MM.1S (cell line): ENCODE measurements around the gene EVA1C.

ENCODE experiments used
- DNase-seq: peaks from one replicate; pipeline ENCODE4 v3.0.0-alpha.2; 2015
- H2AFZ ChIP-seq: fragments of 300-600 bp; sonication (generic); 2 replicates; pipeline ENCODE4 v1.6.0; 2016; ENCODE audit warnings: antibody characterized with exemption, low read length
- H3F3A ChIP-seq: fragments of 300-600 bp; sonication (generic); 2 replicates; pipeline ENCODE4 v1.6.1; 2016; ENCODE audit warnings: mild to moderate bottlenecking, antibody characterized with exemption, low read length, moderate library complexity, mixed read lengths; ENCODE audit not compliant: insufficient read depth
- H3K27ac ChIP-seq: fragments of 300-600 bp; sonication (generic); 2 replicates; pipeline ENCODE4 v1.5.1; 2016; ENCODE audit warnings: mild to moderate bottlenecking, low read length
- H3K27me3 ChIP-seq: fragments of 300-600 bp; sonication (generic); replicated peaks from 2 replicates; pipeline ENCODE4 v1.6.0; 2016; ENCODE audit warnings: low read length; ENCODE audit not compliant: insufficient read depth
- H3K36me3 ChIP-seq: fragments of 300-600 bp; sonication (generic); replicated peaks from 2 replicates; pipeline ENCODE4 v1.6.1; 2016; ENCODE audit warnings: mild to moderate bottlenecking, low read length, mixed read lengths; ENCODE audit not compliant: insufficient read depth
- H3K4me1 ChIP-seq: fragments of 300-600 bp; sonication (generic); 2 replicates; pipeline ENCODE4 v1.6.1; 2016; ENCODE audit warnings: low read length, mixed read lengths
- H3K4me2 ChIP-seq: fragments of 300-600 bp; sonication (generic); 2 replicates; pipeline ENCODE4 v1.6.0; 2016; ENCODE audit warnings: low read depth, low read length
- H3K4me3 ChIP-seq: fragments of 300-600 bp; sonication (generic); 2 replicates; pipeline ENCODE4 v1.5.1; 2016; ENCODE audit warnings: low read length, mixed read lengths
- H3K79me2 ChIP-seq: fragments of 300-600 bp; sonication (generic); 2 replicates; pipeline ENCODE4 v1.6.1; 2016; ENCODE audit warnings: mixed run types, low read length, mixed read lengths
- H3K9ac ChIP-seq: fragments of 300-600 bp; sonication (generic); 2 replicates; pipeline ENCODE4 v1.6.1; 2016; ENCODE audit warnings: low read length, mixed read lengths
- H3K9me2 ChIP-seq: fragments of 300-600 bp; sonication (generic); replicated peaks from 2 replicates; pipeline ENCODE4 v1.6.1; 2016; ENCODE audit warnings: mild to moderate bottlenecking, low read length, mixed read lengths; ENCODE audit not compliant: insufficient read depth
- H3K9me3 ChIP-seq: fragments of 300-600 bp; sonication (generic); replicated peaks from 2 replicates; pipeline ENCODE4 v1.6.1; 2016; ENCODE audit warnings: mild to moderate bottlenecking, low read length, mixed read lengths; ENCODE audit not compliant: insufficient read depth
- H4K20me1 ChIP-seq: fragments of 300-600 bp; sonication (generic); 2 replicates; pipeline ENCODE4 v1.6.1; 2016; ENCODE audit warnings: mild to moderate bottlenecking, low read length, moderate library complexity, mixed read lengths; ENCODE audit not compliant: insufficient read depth
- CTCF ChIP-seq: fragments of 300-600 bp; sonication (generic); IDR thresholded peaks from 2 replicates; pipeline ENCODE4 v1.5.1; 2016; ENCODE audit warnings: antibody characterized with exemption, low read length, mixed read lengths
- EZH2 ChIP-seq: fragments of 300-600 bp; sonication (generic); optimal IDR thresholded peaks from 2 replicates; pipeline ENCODE3; 2017; ENCODE audit warnings: low read depth, mild to moderate bottlenecking, antibody characterized with exemption, low read length, mixed read lengths
- EZH2phosphoT487 ChIP-seq: fragments of 300-600 bp; sonication (generic); IDR thresholded peaks from 2 replicates; pipeline ENCODE4 v1.6.1; 2018; ENCODE audit warnings: antibody characterized with exemption, low read length

The EVA1C gene

GRCh38 chr21:32484706-32485380 lies 72.3 kb downstream of the EVA1C start:
- no peak overlapping the region for H3K27ac ChIP-seq
- no peaks in the 10 kb centered on the region for H3K9me3 ChIP-seq
- H3K4me2 ChIP-seq = no peak overlapping the region
- H2AFZ ChIP-seq = no peak overlapping the region
- no peak overlapping the region for H3K4me3 ChIP-seq
- DNase-seq = no peak
- H3K4me1 ChIP-seq = no peaks in the 10 kb centered on the region
- H3K79me2 ChIP-seq = no peaks in the 10 kb centered on the region
- no peaks in the 10 kb centered on the region for H3K27me3 ChIP-seq
- no peaks in the 10 kb centered on the region for H3K36me3 ChIP-seq
- H4K20me1 ChIP-seq = no peaks in the 10 kb centered on the region
- H3K9ac ChIP-seq = no peak overlapping the region
- H3K9me2 ChIP-seq = no peaks in the 10 kb centered on the region
- no peaks in the 10 kb centered on the region for H3F3A ChIP-seq
- no peak for TF ChIP-seq EZH2
- TF ChIP-seq EZH2phosphoT487 = no peak
- TF ChIP-seq CTCF = no peak

GRCh38 chr21:32492376-32492775 lies 79.9 kb downstream of the EVA1C start:
- no peaks in the 10 kb centered on the region for H3K36me3 ChIP-seq
- H3K9ac ChIP-seq = no peak overlapping the region
- no peaks in the 10 kb centered on the region for H3F3A ChIP-seq
- H3K4me2 ChIP-seq = no peak overlapping the region
- H3K9me3 ChIP-seq = no peaks in the 10 kb centered on the region
- H3K79me2 ChIP-seq = no peaks in the 10 kb centered on the region
- no peak for TF ChIP-seq CTCF
- TF ChIP-seq EZH2phosphoT487 = no peak
- no peak for TF ChIP-seq EZH2
- no peaks in the 10 kb centered on the region for H3K27me3 ChIP-seq
- no peak overlapping the region for H2AFZ ChIP-seq
- no peak for DNase-seq
- no peak overlapping the region for H3K27ac ChIP-seq
- no peak overlapping the region for H3K4me3 ChIP-seq
- no peaks in the 10 kb centered on the region for H4K20me1 ChIP-seq
- no peaks in the 10 kb centered on the region for H3K9me2 ChIP-seq
- no peaks in the 10 kb centered on the region for H3K4me1 ChIP-seq

- H2AFZ ChIP-seq = no peak overlapping the region
- TF ChIP-seq EZH2 (no peak), CTCF (no peak), EZH2phosphoT487 (no peak)
- H3K9ac ChIP-seq = no peak overlapping the region
- H3K4me1 ChIP-seq = no peaks in the 10 kb centered on the region
- no peak overlapping the region for H3K4me3 ChIP-seq
- H3K9me3 ChIP-seq = no peaks in the 10 kb centered on the region
- H3K27ac ChIP-seq = no peak overlapping the region
- no peaks in the 10 kb centered on the region for H3F3A ChIP-seq
- H3K9me2 ChIP-seq = no peaks in the 10 kb centered on the region
- H3K27me3 ChIP-seq = no peaks in the 10 kb centered on the region
- H4K20me1 ChIP-seq = no peaks in the 10 kb centered on the region
- DNase-seq = no peak
- H3K79me2 ChIP-seq = no peaks in the 10 kb centered on the region
- no peaks in the 10 kb centered on the region for H3K36me3 ChIP-seq
- no peak overlapping the region for H3K4me2 ChIP-seq
These were observed 82.6 kb downstream of the EVA1C start for GRCh38 chr21:32494934-32495709.
